NT2/D1 (cell line): ENCODE measurements around the gene OR56A4.

Experiments
- SUZ12 ChIP-seq: IDR thresholded peaks from 2 replicates; pipeline ENCODE4 v1.6.1; 2011; ENCODE audit not compliant: insufficient read length, insufficient read depth; ENCODE audit errors: extremely low read depth
- YY1 ChIP-seq: IDR thresholded peaks from 2 replicates; pipeline ENCODE4 v1.6.1; 2011; ENCODE audit not compliant: insufficient read length, insufficient read depth
- ZNF274 ChIP-seq: IDR thresholded peaks from 2 replicates; pipeline ENCODE4 v1.6.1; 2011; ENCODE audit warnings: mild to moderate bottlenecking, low read depth, low read length

- no peak for TF ChIP-seq YY1
- TF ChIP-seq SUZ12: no peak
- TF ChIP-seq ZNF274: no peak
Measured at GRCh38 chr11:6027501-6027900, 20.8 kb upstream of the OR56A4 start.
